WTC11 (cell line): ENCODE measurements around the gene GPC5.

ENCODE experiments used
- ATF1 ChIP-seq: sonication (generic); formaldehyde crosslinking; IDR thresholded peaks from 2 replicates; pipeline ENCODE4 v1.8.1; 2023; ENCODE audit warnings: mild to moderate bottlenecking, moderate library complexity, missing genetic modification reagents
- TF ChIP-seq, protein P1 (sequence below): sonication (generic); formaldehyde crosslinking; IDR thresholded peaks from 2 replicates; pipeline ENCODE4 v1.8.1; 2023; ENCODE audit warnings: mild to moderate bottlenecking, missing genetic modification reagents, moderate library complexity
- TF ChIP-seq, protein P2 (sequence below): sonication (generic); formaldehyde crosslinking; IDR thresholded peaks from 2 replicates; pipeline ENCODE4 v1.8.0; 2023; ENCODE audit warnings: missing genetic modification reagents, mild to moderate bottlenecking, borderline replicate concordance

DNA sequence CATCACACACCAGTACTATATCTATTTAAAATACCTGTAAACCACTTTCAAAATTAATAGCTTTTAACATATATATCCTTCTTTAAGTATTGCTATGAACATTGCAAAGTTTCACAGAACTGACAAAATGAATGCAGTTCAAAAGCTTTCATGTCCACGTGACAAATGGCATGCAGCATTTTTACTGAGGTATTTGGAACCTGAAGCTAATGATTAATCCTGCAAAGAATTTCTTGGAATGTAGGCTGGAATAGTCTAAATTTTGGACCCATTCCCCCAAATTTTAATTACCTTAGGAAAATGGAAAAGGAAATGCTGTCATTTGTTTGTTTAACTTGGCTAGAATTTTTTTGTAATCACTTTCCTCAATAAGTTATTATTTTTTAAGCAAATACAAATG is 1404.4 kb downstream of the GPC5 start:
- TF ChIP-seq, protein P1, sequence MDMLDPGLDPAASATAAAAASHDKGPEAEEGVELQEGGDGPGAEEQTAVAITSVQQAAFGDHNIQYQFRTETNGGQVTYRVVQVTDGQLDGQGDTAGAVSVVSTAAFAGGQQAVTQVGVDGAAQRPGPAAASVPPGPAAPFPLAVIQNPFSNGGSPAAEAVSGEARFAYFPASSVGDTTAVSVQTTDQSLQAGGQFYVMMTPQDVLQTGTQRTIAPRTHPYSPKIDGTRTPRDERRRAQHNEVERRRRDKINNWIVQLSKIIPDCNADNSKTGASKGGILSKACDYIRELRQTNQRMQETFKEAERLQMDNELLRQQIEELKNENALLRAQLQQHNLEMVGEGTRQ (CRISPR knock-in tag), result no peak
- TF ChIP-seq ATF1 (CRISPR knock-in tag), result no peak
- TF ChIP-seq, protein P2, sequence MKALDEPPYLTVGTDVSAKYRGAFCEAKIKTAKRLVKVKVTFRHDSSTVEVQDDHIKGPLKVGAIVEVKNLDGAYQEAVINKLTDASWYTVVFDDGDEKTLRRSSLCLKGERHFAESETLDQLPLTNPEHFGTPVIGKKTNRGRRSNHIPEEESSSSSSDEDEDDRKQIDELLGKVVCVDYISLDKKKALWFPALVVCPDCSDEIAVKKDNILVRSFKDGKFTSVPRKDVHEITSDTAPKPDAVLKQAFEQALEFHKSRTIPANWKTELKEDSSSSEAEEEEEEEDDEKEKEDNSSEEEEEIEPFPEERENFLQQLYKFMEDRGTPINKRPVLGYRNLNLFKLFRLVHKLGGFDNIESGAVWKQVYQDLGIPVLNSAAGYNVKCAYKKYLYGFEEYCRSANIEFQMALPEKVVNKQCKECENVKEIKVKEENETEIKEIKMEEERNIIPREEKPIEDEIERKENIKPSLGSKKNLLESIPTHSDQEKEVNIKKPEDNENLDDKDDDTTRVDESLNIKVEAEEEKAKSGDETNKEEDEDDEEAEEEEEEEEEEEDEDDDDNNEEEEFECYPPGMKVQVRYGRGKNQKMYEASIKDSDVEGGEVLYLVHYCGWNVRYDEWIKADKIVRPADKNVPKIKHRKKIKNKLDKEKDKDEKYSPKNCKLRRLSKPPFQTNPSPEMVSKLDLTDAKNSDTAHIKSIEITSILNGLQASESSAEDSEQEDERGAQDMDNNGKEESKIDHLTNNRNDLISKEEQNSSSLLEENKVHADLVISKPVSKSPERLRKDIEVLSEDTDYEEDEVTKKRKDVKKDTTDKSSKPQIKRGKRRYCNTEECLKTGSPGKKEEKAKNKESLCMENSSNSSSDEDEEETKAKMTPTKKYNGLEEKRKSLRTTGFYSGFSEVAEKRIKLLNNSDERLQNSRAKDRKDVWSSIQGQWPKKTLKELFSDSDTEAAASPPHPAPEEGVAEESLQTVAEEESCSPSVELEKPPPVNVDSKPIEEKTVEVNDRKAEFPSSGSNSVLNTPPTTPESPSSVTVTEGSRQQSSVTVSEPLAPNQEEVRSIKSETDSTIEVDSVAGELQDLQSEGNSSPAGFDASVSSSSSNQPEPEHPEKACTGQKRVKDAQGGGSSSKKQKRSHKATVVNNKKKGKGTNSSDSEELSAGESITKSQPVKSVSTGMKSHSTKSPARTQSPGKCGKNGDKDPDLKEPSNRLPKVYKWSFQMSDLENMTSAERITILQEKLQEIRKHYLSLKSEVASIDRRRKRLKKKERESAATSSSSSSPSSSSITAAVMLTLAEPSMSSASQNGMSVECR (CRISPR knock-in tag), result no peak
